GM12891 (cell line): ENCODE measurements around the gene MMP20.

ENCODE experiments used
- POLR2A ChIP-seq: IDR thresholded peaks from 2 replicates; pipeline ENCODE4 v1.6.1; 2011; ENCODE audit warnings: low read depth, low read length, control low read depth
- POLR2AphosphoS5 ChIP-seq: IDR thresholded peaks from 2 replicates; pipeline ENCODE4 v1.6.1; 2011; ENCODE audit warnings: low read depth, low read length, control low read depth

DNA sequence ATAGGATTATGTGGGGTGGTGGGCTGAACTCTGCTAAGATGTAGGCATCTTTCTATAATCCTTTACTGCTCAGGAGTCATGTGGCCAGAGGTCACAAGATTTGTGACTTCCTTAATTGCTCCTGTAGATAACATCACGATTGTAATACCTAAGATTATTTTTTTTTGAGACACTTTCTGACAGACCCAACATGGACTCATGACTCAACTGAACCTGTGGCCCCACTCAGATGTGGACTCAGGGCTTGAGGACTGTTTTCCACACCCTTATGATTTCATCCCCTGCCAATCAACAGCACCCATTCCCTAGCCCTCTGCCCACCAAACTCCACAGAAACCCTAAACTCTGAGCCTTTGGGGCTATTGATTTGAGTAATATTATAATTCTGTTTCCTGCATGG lies 59.0 kb downstream of the MMP20 start:
- TF ChIP-seq POLR2A (no peak), POLR2AphosphoS5 (no peak)
